ENCODE measurements around the gene C12orf54.
"Not testable (repeated sequence)": the region's sequence is repeated elsewhere in the genome, so short reads cannot be mapped to it uniquely, and the experiment has no call there.

The C12orf54 gene

GRCh38 chr12:48508987-48509386, 26.7 kb downstream of the C12orf54 start:
- in situ Hi-C loops (cut with MboI; ENCODE audit: low sequenced_read_pairs), result no loop called here

DNA sequence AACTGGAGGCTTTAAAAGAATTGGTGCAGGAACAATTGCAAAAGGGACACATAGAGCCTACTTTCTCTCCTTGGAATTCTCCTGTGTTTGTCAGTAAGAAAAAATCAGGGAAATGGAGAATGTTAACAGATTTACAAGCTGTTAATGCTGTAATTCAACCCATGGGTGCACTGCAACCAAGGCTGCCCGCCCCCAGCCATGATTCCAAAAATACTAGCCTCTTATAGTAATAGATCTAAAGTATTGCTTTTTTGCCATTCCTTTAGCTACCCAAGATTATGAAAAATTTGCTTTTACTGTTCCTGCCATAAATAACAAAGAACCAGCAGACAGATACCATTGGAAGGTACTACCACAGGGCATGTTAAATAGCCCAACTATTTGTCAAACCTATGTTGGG, 27.8 kb downstream of the C12orf54 start:
- in situ Hi-C loops (cut with MboI; ENCODE audit: low sequenced_read_pairs), result no loop called here

- in situ Hi-C loops (cut with MboI; ENCODE audit: low sequenced_read_pairs), result no loop called here
These were observed 30.6 kb downstream of the C12orf54 start for GRCh38 chr12:48512855-48513254.

GRCh38 chr12:48514728-48515127, 32.4 kb downstream of the C12orf54 start:
- in situ Hi-C loops (cut with MboI; ENCODE audit: low sequenced_read_pairs), result no loop called here

- in situ Hi-C loops (cut with MboI; ENCODE audit: low sequenced_read_pairs), result not testable (repeated sequence)
These were observed 38.1 kb downstream of the C12orf54 start for GRCh38 chr12:48520381-48520780.

GRCh38 chr12:48525332-48525731, 43.0 kb downstream of the C12orf54 start, which contains the start of gene OR8S1:
OR8S1 (plus strand) TSS chr12:48525632; CDS start chr12:48525632, 0 bp downstream.
- in situ Hi-C loops (cut with MboI; ENCODE audit: low sequenced_read_pairs), result no loop called here

GRCh38 chr12:48527891-48528670, 45.8 kb downstream of the C12orf54 start:
- in situ Hi-C loops (cut with MboI; ENCODE audit: low sequenced_read_pairs), result no loop called here

DNA sequence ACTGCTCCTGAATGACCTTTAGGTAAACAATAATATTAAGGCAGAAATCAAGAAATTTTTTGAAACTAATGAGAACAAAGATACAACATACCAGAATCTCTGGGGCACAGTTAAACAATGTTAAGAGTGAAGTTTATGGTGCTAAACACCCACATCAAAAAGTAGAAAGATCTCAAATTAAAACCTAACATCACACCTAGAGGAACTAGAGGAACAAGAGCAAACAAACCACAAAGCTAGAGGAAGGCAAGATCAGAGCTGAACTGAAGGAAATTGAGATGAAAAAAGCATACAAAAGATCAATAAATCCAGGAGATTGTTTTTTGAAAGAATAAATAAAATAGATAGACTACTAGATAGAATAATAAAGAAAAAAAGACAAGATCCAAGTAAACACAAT, 50.3 kb downstream of the C12orf54 start:
- in situ Hi-C loops (cut with MboI; ENCODE audit: low sequenced_read_pairs), result no loop called here

DNA sequence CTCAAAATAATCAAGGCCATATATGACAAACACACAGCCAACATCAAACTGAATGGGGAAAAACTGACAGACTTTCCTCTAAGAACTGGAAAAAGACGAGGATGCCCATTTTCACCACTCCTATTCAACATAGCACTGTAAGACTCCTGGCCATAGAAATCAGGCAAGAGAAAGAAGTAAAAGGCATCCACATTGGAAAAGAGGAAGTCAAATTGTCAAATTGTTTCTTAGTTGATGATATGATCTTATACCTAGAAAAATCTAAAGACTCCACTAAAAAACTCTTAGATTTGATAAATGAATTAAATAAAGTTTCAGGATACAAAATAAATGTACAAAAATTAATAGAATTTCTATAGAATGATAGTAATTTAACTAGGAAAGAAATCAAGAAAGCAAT, 54.3 kb downstream of the C12orf54 start:
- in situ Hi-C loops (cut with MboI; ENCODE audit: low sequenced_read_pairs), result no loop called here

GRCh38 chr12:48542300-48542928, 60.1 kb downstream of the C12orf54 start:
- in situ Hi-C loops (cut with MboI; ENCODE audit: low sequenced_read_pairs), result no loop called here

DNA sequence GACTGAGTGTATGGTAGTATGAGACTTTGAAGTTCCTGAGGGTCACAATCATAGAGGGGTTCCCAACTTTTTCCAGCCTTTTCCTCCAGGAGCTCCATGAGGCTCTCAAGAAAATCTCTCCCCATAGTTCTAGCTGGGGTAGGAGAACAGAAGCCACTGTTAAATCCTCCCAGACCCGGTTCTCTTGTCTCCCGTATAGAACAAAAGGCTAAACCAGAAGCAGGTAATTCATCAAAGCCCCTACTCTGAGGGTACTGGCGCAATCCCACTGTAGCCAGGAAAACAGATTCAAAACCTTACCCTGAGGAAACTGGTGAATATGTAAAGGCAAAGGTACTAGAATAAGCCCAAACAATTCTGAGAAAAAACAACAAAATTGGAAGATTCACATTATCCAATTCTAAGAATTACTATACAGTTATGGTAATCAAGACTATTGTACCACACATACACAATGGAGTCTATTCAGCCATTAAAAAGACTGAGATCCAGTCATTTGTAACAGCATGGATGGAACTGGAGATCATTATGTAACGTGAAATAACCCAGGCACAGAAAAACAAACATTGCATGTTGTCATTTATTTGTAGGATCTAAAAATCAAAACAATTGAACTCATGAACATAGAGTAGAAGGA, 63.7 kb downstream of the C12orf54 start:
- in situ Hi-C loops (cut with MboI; ENCODE audit: low sequenced_read_pairs), result no loop called here
